ENCODE data around the gene GHDC. TPM values are rescaled to one million over a fixed set of nuclear protein-coding genes. Genes with fewer than 3 reads are reported as not detected.
A peak's percentile ranks its signal among the peaks of the same experiment; 100 is the strongest.

Gene GHDC
- total and polyA plus RNA-seq, 2 of the 13 experiments (the other 11 are each of a cell fraction or from before 2014, with no cell fraction given): 15.4 to 22.5 TPM

GRCh38 chr17:42202159-42202558, 7.9 kb upstream of the GHDC start:
- no peaks in the 10 kb centered on the region for H4K20me1 ChIP-seq (ENCODE audit: insufficient read depth, low read length)
- CTCF ChIA-PET (ENCODE audit: low intra/inter-chr PET ratio, low total read pairs): no interaction called here
- no peak for FAIRE-seq

GRCh38 chr17:42201458-42201772, 7.1 kb upstream of the GHDC start:
- H3K36me3 ChIP-seq (replicated peaks in 1 of 2; ENCODE audit: control insufficient read depth in 1 of 2, insufficient read depth in 2 of 2, low read length in 2 of 2): peaks cover 5 to 19% of the 10 kb centered on the region in 2 experiments; a peak in 4 of 5 replicates
- DNase-seq (ENCODE audit: low spot score): no peak

More at GRCh38 chr17:42202159-42202558, 7.9 kb upstream of the GHDC start:
- no peak for DNase-seq (ENCODE audit: low spot score)
- Histone ChIP-seq H3K27ac (ENCODE audit: extremely low read length, insufficient read depth, low read length) (no peak overlapping the region), H2AFZ (ENCODE audit: low read length) (no peak overlapping the region), H3K9me3 (ENCODE audit: low read length) (no peaks in the 10 kb centered on the region), H3K4me3 (replicated peaks in 1 of 3; ENCODE audit: insufficient read depth in 1 of 3, low read depth in 2 of 3, low read length in 3 of 3) (no peak overlapping the region), H3K79me2 (ENCODE audit: insufficient read depth, low read length) (no peaks in the 10 kb centered on the region), H3K27me3 (ENCODE audit: control insufficient read depth in 1 of 2, insufficient read depth in 2 of 2, low read length in 2 of 2) (no peaks in the 10 kb centered on the region), H3K4me1 (ENCODE audit: insufficient read depth, low read length) (peaks cover 16% of the 10 kb centered on the region), H3K4me2 (ENCODE audit: low read depth, low read length) (no peak overlapping the region), H3K36me3 (replicated peaks in 1 of 2; ENCODE audit: control insufficient read depth in 1 of 2, insufficient read depth in 2 of 2, low read length in 2 of 2) (peaks cover 7 to 20% of the 10 kb centered on the region in 2 experiments), H3K9ac (ENCODE audit: insufficient read depth, low read depth, low read length) (no peak overlapping the region)
- WGBS (ENCODE audit: low lambda C conversion rate): 98% methylated on average over 6 of the region's 6 CpGs
- POLR2A ChIA-PET: interaction anchor here (0.8 to 1.7 kb wide), 2 partner anchors 9 to 46 kb away, joined by 3 to 5 read pairs; no protein-coding TSS in a partner anchor
- in situ Hi-C loops (cut with HindIII; ENCODE audit: extremely low pct_ligation_motif_present, low pct_unique_long_range_greater_than_20kb) (no loop called here), intact Hi-C loops (cut with micrococcal nuclease; ENCODE audit: unreplicated experiment) (no loop called here)
- ATAC-seq: no peak
- TF ChIP-seq PHF20 (CRISPR knock-in tag; IDR thresholded peaks at IDR 0.05) (no peak), SOX13 (IDR thresholded peaks at IDR 0.05) (0 out of 2 replicates have a peak, but pooled peaks have one; percentile 24), SOX13 (CRISPR knock-in tag; conservative IDR thresholded peaks at IDR 0.05 in 1 of 2, IDR thresholded peaks at IDR 0.05 in 1 of 2) (no peak)
- no TSS peak for BruUV-seq (replicated peaks)

More at GRCh38 chr17:42201458-42201772, 7.1 kb upstream of the GHDC start:
- ChIA-PET CTCF (ENCODE audit: low intra/inter-chr PET ratio, low total read pairs) (no interaction called here), POLR2A (interaction anchor here (0.8 to 1.7 kb wide), 2 partner anchors 8 to 47 kb away, joined by 3 to 5 read pairs; no protein-coding TSS in a partner anchor)
- Histone ChIP-seq H2AFZ (ENCODE audit: low read length) (no peak overlapping the region), H3K4me2 (ENCODE audit: low read depth, low read length) (no peak overlapping the region), H3K9ac (ENCODE audit: insufficient read depth, low read depth, low read length) (no peak overlapping the region), H3K4me3 (replicated peaks in 1 of 3; ENCODE audit: insufficient read depth in 1 of 3, low read depth in 2 of 3, low read length in 3 of 3) (no peak overlapping the region), H3K27ac (ENCODE audit: extremely low read length, insufficient read depth, low read length) (peak overlapping the region; percentile 10), H3K4me1 (ENCODE audit: insufficient read depth, low read length) (peaks cover 16% of the 10 kb centered on the region), H4K20me1 (ENCODE audit: insufficient read depth, low read length) (no peaks in the 10 kb centered on the region), H3K9me3 (ENCODE audit: low read length) (no peaks in the 10 kb centered on the region), H3K27me3 (ENCODE audit: control insufficient read depth in 1 of 2, insufficient read depth in 2 of 2, low read length in 2 of 2) (no peaks in the 10 kb centered on the region), H3K79me2 (ENCODE audit: insufficient read depth, low read length) (no peaks in the 10 kb centered on the region)
- intact Hi-C loops (cut with micrococcal nuclease; ENCODE audit: unreplicated experiment): no loop called here
- ATAC-seq (no peak), FAIRE-seq (no peak)
- in situ Hi-C loops (cut with HindIII; ENCODE audit: extremely low pct_ligation_motif_present, low pct_unique_long_range_greater_than_20kb): no loop called here
- TF ChIP-seq TEF (CRISPR knock-in tag; IDR thresholded peaks at IDR 0.05) (no peak), PITX1 (CRISPR knock-in tag; IDR thresholded peaks at IDR 0.05) (no peak), ZSCAN31 (CRISPR knock-in tag; IDR thresholded peaks at IDR 0.05; ENCODE audit: low read depth) (no peak), MTF2 (CRISPR knock-in tag; IDR thresholded peaks at IDR 0.05; ENCODE audit: borderline replicate concordance) (no peak), NRL (CRISPR knock-in tag; IDR thresholded peaks at IDR 0.05; ENCODE audit: borderline replicate concordance) (no peak), ZNF558 (CRISPR knock-in tag; IDR thresholded peaks at IDR 0.05; ENCODE audit: borderline replicate concordance) (no peak), HNRNPH1 (optimal IDR thresholded peaks at IDR 0.05; ENCODE audit: low read depth, low read length) (no peak), NR2F6 (IDR thresholded peaks at IDR 0.05) (peak; percentile 57; the same call in 1 of the 2 replicates), NR2F6 (CRISPR knock-in tag; IDR thresholded peaks at IDR 0.05) (no peak), SP2 (CRISPR knock-in tag; IDR thresholded peaks at IDR 0.05) (no peak)
- 92% methylated on average over 10 of the region's 10 CpGs for WGBS (ENCODE audit: low lambda C conversion rate)
- no TSS peak for BruUV-seq (replicated peaks)
